Measurements from ENCODE around the gene KLHDC7B. TPM values are rescaled to one million over a fixed set of nuclear protein-coding genes. Genes with fewer than 3 reads are reported as not detected.

KLHDC7B gene
- total and polyA plus RNA-seq, 10 of the 15 experiments (the other 5 are each of a cell fraction or from before 2014, with no cell fraction given), result 0.05 to 2.2 (median 0.93) TPM; not detected in 2

- peak overlapping the region; percentile 44; the same call in 1 of the 2 replicates for H3K9ac ChIP-seq (ENCODE audit: control insufficient read depth, insufficient read depth, low read length)
- no peak for FAIRE-seq
- intact Hi-C loops (cut with micrococcal nuclease; ENCODE audit: unreplicated experiment), result no loop called here
- RAD21 ChIA-PET (ENCODE audit: unreplicated experiment), result no interaction called here
- H3K9me3 ChIP-seq (replicated peaks; ENCODE audit: control insufficient read depth, insufficient read depth, low read length), result no peaks in the 10 kb centered on the region
- SMC1A ChIA-PET (ENCODE audit: uncharacterized antibody, unreplicated experiment), result no interaction called here
- H3K36me3 ChIP-seq (ENCODE audit: control insufficient read depth in 2 of 2, insufficient read depth in 2 of 2, low read length in 1 of 2), result peaks cover 4 to 8% of the 10 kb centered on the region in 2 experiments; a peak in 3 of 4 replicates
- no peaks in the 10 kb centered on the region for H3K27me3 ChIP-seq (replicated peaks in 1 of 2; ENCODE audit: control insufficient read depth in 2 of 2, insufficient read depth in 2 of 2, low read length in 1 of 2)
- POLR2A ChIA-PET, result no interaction called here
- ATAC-seq, result no peak
- WGBS (ENCODE audit: insufficient coverage, insufficient replicate concordance, low lambda C conversion rate, missing lambda C conversion rate), result 86% methylated on average over 8 of the region's 8 CpGs
- H3K4me2 ChIP-seq (ENCODE audit: control insufficient read depth, insufficient read depth), result peak overlapping the region; percentile 17; the same call in 1 of the 2 replicates
- no peak overlapping the region for H2AFZ ChIP-seq (ENCODE audit: control insufficient read depth, low read depth, low read length)
- H3K4me3 ChIP-seq, result no peak overlapping the region
- no peaks in the 10 kb centered on the region for H4K20me1 ChIP-seq (ENCODE audit: control insufficient read depth, insufficient read depth)
- in situ Hi-C loops (cut with MboI), result no loop called here
- no peak for DNase-seq (ENCODE audit: low read depth, low spot score)
- H3K79me2 ChIP-seq (ENCODE audit: control insufficient read depth, insufficient read depth, low read length), result peaks cover 20% of the 10 kb centered on the region
- CTCF ChIA-PET, result no interaction called here
- no TSS peak for BruUV-seq (replicated peaks)
- H3K27ac ChIP-seq (ENCODE audit: control insufficient read depth, insufficient read depth), result no peak overlapping the region
- H3K4me1 ChIP-seq (ENCODE audit: control insufficient read depth, insufficient read depth, low read length), result peaks cover 15% of the 10 kb centered on the region
- no peak for TF ChIP-seq GABPA (IDR thresholded peaks at IDR 0.05; ENCODE audit: low read depth)
- TF ChIP-seq IKZF1 (conservative IDR thresholded peaks at IDR 0.05), result no peak
- no peak for TF ChIP-seq NBN (IDR thresholded peaks at IDR 0.05)
- no peak for TF ChIP-seq NR2C1 (IDR thresholded peaks at IDR 0.05)
- no peak for TF ChIP-seq NRF1 (conservative IDR thresholded peaks at IDR 0.05; ENCODE audit: low read depth, low read length)
- TF ChIP-seq TBL1XR1 (IDR thresholded peaks at IDR 0.05; ENCODE audit: low read depth, low read length), result no peak
- no peak for TF ChIP-seq PML (IDR thresholded peaks at IDR 0.05; ENCODE audit: low read length)
- no peak for TF ChIP-seq ATF3 (IDR thresholded peaks at IDR 0.05; ENCODE audit: borderline replicate concordance, extremely low read depth, low read depth, low read length)
- no peak for TF ChIP-seq ELK1 (IDR thresholded peaks at IDR 0.05; ENCODE audit: low read depth, low read length)
- no peak for TF ChIP-seq BCL11A (IDR thresholded peaks at IDR 0.05; ENCODE audit: low read depth, low read length)
- TF ChIP-seq NR2F1 (conservative IDR thresholded peaks at IDR 0.05), result no peak
- no peak for TF ChIP-seq MXI1 (IDR thresholded peaks at IDR 0.05; ENCODE audit: low read depth, low read length)
- no peak for TF ChIP-seq ASH2L (IDR thresholded peaks at IDR 0.05; ENCODE audit: borderline replicate concordance, low read depth)
- TF ChIP-seq EED (IDR thresholded peaks at IDR 0.05; ENCODE audit: low read depth), result no peak
- TF ChIP-seq HCFC1 (IDR thresholded peaks at IDR 0.05; ENCODE audit: low read length), result no peak
- TF ChIP-seq SRF (IDR thresholded peaks at IDR 0.05; ENCODE audit: low read depth in 2 of 2, low read length in 2 of 2), result no peak
- no peak for TF ChIP-seq E4F1 (IDR thresholded peaks at IDR 0.05; ENCODE audit: borderline replicate concordance, partially characterized antibody)
- no peak for TF ChIP-seq ZBTB40 (IDR thresholded peaks at IDR 0.05; ENCODE audit: borderline replicate concordance)
- no peak for TF ChIP-seq SMAD5 (IDR thresholded peaks at IDR 0.05; ENCODE audit: low read depth)
Measured at GRCh38 chr22:50578776-50579310, 33.1 kb downstream of the KLHDC7B start.

All from GM12878 (cell line).